OCI-LY1 (cell line): ENCODE data around the gene CNN2.

Experiments
- H2AFZ ChIP-seq: fragments of 200-600 bp; sonication (generic), shearing (Covaris generic); 2 replicates; pipeline ENCODE4 v1.6.0; 2014; ENCODE audit warnings: antibody characterized with exemption, mild to moderate bottlenecking, low read length
- H3F3A ChIP-seq: fragments of 200-600 bp; sonication (generic), shearing (Covaris generic); 2 replicates; pipeline ENCODE4 v1.6.0; 2014; ENCODE audit warnings: mild to moderate bottlenecking, antibody characterized with exemption, low read length, moderate library complexity; ENCODE audit not compliant: insufficient read depth
- H3K27ac ChIP-seq: fragments of 200-600 bp; sonication (generic); 2 replicates; pipeline ENCODE4 v1.5.1; 2014; ENCODE audit warnings: low read length, mixed run types, mild to moderate bottlenecking, low read depth; ENCODE audit not compliant: poor library complexity, severe bottlenecking
- H3K27me3 ChIP-seq: fragments of 200-600 bp; sonication (generic); 2 replicates; pipeline ENCODE4 v1.6.0; 2014; ENCODE audit warnings: antibody characterized with exemption, mild to moderate bottlenecking, low read length, moderate library complexity; ENCODE audit not compliant: insufficient read depth
- H3K36me3 ChIP-seq: fragments of 200-600 bp; sonication (generic); 2 replicates; pipeline ENCODE4 v1.6.1; 2014; ENCODE audit warnings: mild to moderate bottlenecking, antibody characterized with exemption, low read length, moderate library complexity, mixed read lengths; ENCODE audit not compliant: insufficient read depth
- H3K4me1 ChIP-seq: fragments of 200-600 bp; sonication (generic); 2 replicates; pipeline ENCODE4 v1.5.1; 2014; ENCODE audit warnings: mild to moderate bottlenecking, low read length, moderate library complexity; ENCODE audit not compliant: insufficient read depth, severe bottlenecking
- H3K4me2 ChIP-seq: fragments of 200-600 bp; sonication (generic), shearing (Covaris generic); 2 replicates; pipeline ENCODE4 v1.6.1; 2014; ENCODE audit warnings: low read length
- H3K4me3 ChIP-seq: fragments of 200-600 bp; sonication (generic); 2 replicates; pipeline ENCODE4 v1.5.1; 2014; ENCODE audit warnings: low read length, low read depth, mild to moderate bottlenecking, mixed read lengths; ENCODE audit not compliant: poor library complexity, severe bottlenecking
- H3K79me2 ChIP-seq: fragments of 200-600 bp; shearing (Covaris generic); 2 replicates; pipeline ENCODE4 v1.6.1; 2016; ENCODE audit warnings: mixed run types, low read length, mixed read lengths; ENCODE audit not compliant: insufficient read depth
- H3K9ac ChIP-seq: fragments of 200-600 bp; sonication (generic), shearing (Covaris generic); 2 replicates; pipeline ENCODE4 v1.6.1; 2014; ENCODE audit warnings: mild to moderate bottlenecking, low read length, mixed read lengths
- H3K9me2 ChIP-seq: fragments of 200-600 bp; sonication (generic), shearing (Covaris generic); 2 replicates; pipeline ENCODE4 v1.6.1; 2014; ENCODE audit warnings: low read depth, mild to moderate bottlenecking, low read length, mixed read lengths
- H3K9me3 ChIP-seq: fragments of 200-600 bp; shearing (Covaris generic); 2 replicates; pipeline ENCODE4 v1.6.1; 2014; ENCODE audit warnings: low read length, mixed read lengths
- H4K20me1 ChIP-seq: fragments of 200-600 bp; sonication (generic), shearing (Covaris generic); 2 replicates; pipeline ENCODE4 v1.6.0; 2016; ENCODE audit warnings: mild to moderate bottlenecking, low read length; ENCODE audit not compliant: insufficient read depth
- CTCF ChIP-seq: fragments of 200-600 bp; sonication (generic), shearing (Covaris generic); IDR thresholded peaks from 2 replicates; pipeline ENCODE4 v1.5.1; 2017; ENCODE audit warnings: mild to moderate bottlenecking, antibody characterized with exemption, low read length, moderate library complexity, mixed read lengths
- EZH2 ChIP-seq: fragments of 200-600 bp; sonication (generic), shearing (Covaris generic); IDR thresholded peaks from 2 replicates; pipeline ENCODE4 v1.8.0; 2017; ENCODE audit warnings: borderline replicate concordance, mixed run types, mild to moderate bottlenecking, antibody characterized with exemption, low read length, moderate library complexity, mixed read lengths

Gene CNN2

DNA sequence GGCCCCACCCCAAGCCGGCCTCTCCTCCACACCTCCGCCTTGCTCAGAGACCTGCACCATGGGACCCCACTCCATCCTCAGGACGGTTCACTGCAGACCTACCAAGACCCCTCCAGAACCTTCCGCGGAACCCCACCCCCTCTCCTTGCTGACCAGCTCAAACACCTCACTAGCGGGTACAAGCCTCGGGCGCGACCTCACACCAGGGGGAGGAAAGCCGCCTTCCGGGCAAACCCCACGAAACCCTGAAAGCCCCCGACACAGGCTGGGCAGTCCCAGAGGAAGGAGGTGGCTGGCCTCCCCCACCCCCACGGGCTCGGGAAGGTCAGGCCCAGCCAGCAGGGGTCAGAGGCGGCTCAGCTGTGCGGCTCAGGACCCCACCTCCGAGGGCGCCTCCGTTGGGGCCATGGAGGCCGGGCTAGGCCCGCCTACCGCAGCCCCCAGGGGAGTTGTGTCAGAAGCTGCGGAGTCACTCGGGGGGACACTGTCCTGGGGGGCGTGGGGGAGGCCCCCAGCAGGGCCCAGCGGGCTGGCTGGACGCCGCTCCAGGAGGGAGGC is 16.3 kb upstream of the CNN2 start:
- Histone ChIP-seq H3K9ac (no peak overlapping the region), H4K20me1 (no peaks in the 10 kb centered on the region), H3K4me1 (no peaks in the 10 kb centered on the region), H3F3A (no peaks in the 10 kb centered on the region), H3K79me2 (peaks cover 1% of the 10 kb centered on the region; the same call in 1 of the 2 replicates), H3K4me3 (no peak overlapping the region), H3K9me2 (no peaks in the 10 kb centered on the region), H3K4me2 (no peak overlapping the region), H3K27ac (no peak overlapping the region), H2AFZ (no peak overlapping the region), H3K9me3 (no peaks in the 10 kb centered on the region), H3K36me3 (peaks cover 64% of the 10 kb centered on the region), H3K27me3 (no peaks in the 10 kb centered on the region)
- TF ChIP-seq EZH2 (no peak), CTCF (no peak)

DNA sequence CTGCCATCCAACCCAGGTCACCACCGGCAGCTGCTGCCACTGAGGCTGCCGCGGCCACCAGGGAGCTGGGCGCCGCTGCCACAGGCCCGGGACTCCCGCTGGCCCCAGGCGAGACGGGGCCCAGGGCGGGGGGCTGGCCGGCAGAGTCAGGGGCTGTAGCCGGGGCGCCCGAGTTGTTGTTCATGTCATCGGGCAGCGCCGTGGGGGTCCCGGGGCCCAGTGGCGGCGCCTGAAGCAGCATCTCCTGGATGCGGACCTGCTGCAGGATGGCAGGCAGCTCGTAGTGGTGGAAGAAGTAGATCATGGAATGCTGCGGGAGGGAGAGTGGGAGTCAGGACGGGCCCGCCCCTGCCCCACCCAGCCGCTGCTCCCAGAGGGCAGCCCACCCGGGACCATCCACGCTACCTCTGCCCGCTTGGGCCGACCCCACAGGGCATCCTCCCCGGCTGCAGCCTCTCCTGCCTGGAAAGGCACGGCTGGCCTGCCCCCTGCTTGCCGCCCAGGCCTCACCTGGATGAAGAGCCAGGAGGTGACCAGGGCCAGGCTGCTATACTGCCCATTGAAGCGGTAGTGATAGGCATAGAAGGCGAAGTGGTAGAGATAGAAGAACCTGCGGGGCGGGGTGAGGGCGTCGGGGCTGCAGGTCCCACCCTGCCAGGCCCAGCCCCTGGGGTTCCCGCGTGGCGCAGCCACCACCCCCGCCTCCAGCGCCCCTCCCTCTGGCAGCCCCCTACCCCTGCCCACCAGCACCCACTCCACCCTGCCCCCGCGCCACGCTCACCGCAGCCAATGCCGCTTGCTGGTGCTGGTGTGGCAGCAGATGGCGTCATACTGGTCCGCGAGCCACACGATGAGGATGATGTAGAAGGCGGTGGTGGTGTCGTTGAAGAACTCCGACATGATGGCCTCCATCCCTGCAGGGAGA is 15.6 kb upstream of the CNN2 start:
- no peak overlapping the region for H3K9ac ChIP-seq
- no peak overlapping the region for H3K4me3 ChIP-seq
- no peaks in the 10 kb centered on the region for H3F3A ChIP-seq
- no peaks in the 10 kb centered on the region for H3K27me3 ChIP-seq
- H3K4me2 ChIP-seq: no peak overlapping the region
- H2AFZ ChIP-seq: no peak overlapping the region
- peaks cover 7% of the 10 kb centered on the region for H3K4me1 ChIP-seq
- TF ChIP-seq CTCF (no peak), EZH2 (no peak)
- H3K36me3 ChIP-seq: peaks cover 69% of the 10 kb centered on the region
- peaks cover 9% of the 10 kb centered on the region for H3K79me2 ChIP-seq
- H4K20me1 ChIP-seq: no peaks in the 10 kb centered on the region
- no peaks in the 10 kb centered on the region for H3K9me3 ChIP-seq
- H3K27ac ChIP-seq: no peak overlapping the region
- H3K9me2 ChIP-seq: no peaks in the 10 kb centered on the region

DNA sequence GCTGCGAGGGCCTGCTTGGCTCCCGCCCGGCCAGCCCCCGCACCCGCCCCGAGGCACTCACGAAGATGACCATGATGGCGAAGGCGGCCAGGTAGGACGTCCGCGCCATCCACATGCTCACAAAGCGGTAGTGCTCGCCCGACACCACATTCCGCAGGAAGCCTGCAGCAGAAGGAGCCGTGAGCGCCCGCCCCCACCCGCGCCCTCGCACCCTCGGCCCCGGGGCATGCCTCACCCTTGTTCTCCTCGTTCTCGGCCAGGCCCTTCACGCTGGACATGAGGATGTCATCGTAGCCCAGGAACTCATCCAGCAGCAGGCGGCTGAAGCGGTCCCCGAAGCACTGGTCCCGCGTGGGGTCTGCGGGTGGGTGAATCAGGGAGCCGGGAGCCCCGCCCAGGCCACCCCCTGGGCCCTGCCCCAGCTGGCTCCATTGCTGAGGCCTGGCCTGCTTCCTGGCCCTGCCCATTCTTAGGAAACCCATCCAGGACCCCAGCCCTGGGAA is 14.5 kb upstream of the CNN2 start:
- Histone ChIP-seq H3F3A (no peaks in the 10 kb centered on the region), H3K27ac (no peak overlapping the region), H3K9ac (no peak overlapping the region), H4K20me1 (no peaks in the 10 kb centered on the region), H2AFZ (no peak overlapping the region), H3K9me2 (no peaks in the 10 kb centered on the region), H3K4me3 (no peak overlapping the region), H3K4me2 (no peak overlapping the region), H3K27me3 (no peaks in the 10 kb centered on the region), H3K79me2 (peaks cover 19% of the 10 kb centered on the region), H3K36me3 (peaks cover 69% of the 10 kb centered on the region), H3K9me3 (no peaks in the 10 kb centered on the region), H3K4me1 (peaks cover 17% of the 10 kb centered on the region)
- TF ChIP-seq CTCF: no peak
- TF ChIP-seq EZH2: no peak
